Endothelial cell of umbilical vein (primary cell): Measurements from ENCODE around the gene LRRC8B. TPM values are rescaled to one million over a fixed set of nuclear protein-coding genes. Genes with fewer than 3 reads are reported as not detected.

ENCODE experiments used
- BruUV-seq: library from RNA; stranded (reverse); fragments of 400-500 nt; replicated peaks from 2 replicates; lab custom pipeline; 2021; lab: Mats Ljungman, UMichigan
- CTCF ChIA-PET: fragments of 300-600, 350-600 bp; sonication (Branson Sonifier 250); formaldehyde crosslinking; loops from one replicate; lab custom pipeline; 2021; ENCODE audit warnings: antibody characterized with exemption, inconsistent platforms; lab: Charles Lee
- POLR2A ChIA-PET: fragments of 300-600, 350-600 bp; sonication (Branson Sonifier 250); formaldehyde crosslinking; loops from one replicate; lab custom pipeline; 2021; ENCODE audit warnings: antibody characterized with exemption, inconsistent platforms; lab: Charles Lee
- DNase-seq: peaks from one replicate; pipeline ENCODE4 v3.0.0-alpha.2; 2011; ENCODE audit warnings: low read depth, low spot score
- FAIRE-seq: peaks from 2 replicates; lab custom pipeline; 2011; peaks lifted over from hg19 to GRCh38; lab: Jason Lieb, UNC
- H2AFZ ChIP-seq: 2 replicates; pipeline ENCODE4 v1.6.0; 2012; ENCODE audit warnings: low read depth, low read length, control low read depth, inconsistent platforms
- H3K27ac ChIP-seq: 2 replicates; pipeline ENCODE4 v1.5.1; 2011; ENCODE audit warnings: low read depth, mild to moderate bottlenecking, control low read depth, low read length, moderate library complexity; ENCODE audit not compliant: insufficient read depth
- H3K27me3 ChIP-seq, 2 experiments: 2 replicates each; pipeline versions ENCODE4 v1.6.0 to v1.6.1; 2011; ENCODE audit warnings: low read length in 2 of 2, mixed read lengths in 1 of 2; ENCODE audit not compliant: control insufficient read depth in 2 of 2, insufficient read depth in 2 of 2
- H3K36me3 ChIP-seq, 2 experiments: 2 replicates in 1 of 2; 3 replicates in 1 of 2; pipeline ENCODE4 v1.5.1; 2011; ENCODE audit warnings: low read length in 2 of 2, mild to moderate bottlenecking in 1 of 2, moderate library complexity in 1 of 2; ENCODE audit not compliant: control insufficient read depth in 2 of 2, insufficient read depth in 2 of 2; ENCODE audit errors: extremely low read depth in 1 of 2
- H3K4me1 ChIP-seq: 3 replicates; pipeline ENCODE4 v1.5.1; 2011; ENCODE audit warnings: mild to moderate bottlenecking, low read length; ENCODE audit not compliant: control insufficient read depth, insufficient read depth; ENCODE audit errors: extremely low read depth
- H3K4me2 ChIP-seq: 2 replicates; pipeline ENCODE4 v1.6.1; 2011; ENCODE audit warnings: low read length, control low read depth, mixed read lengths; ENCODE audit not compliant: insufficient read depth
- H3K4me3 ChIP-seq, 3 experiments: fragments of 200-600 bp in 1 of 3; sonication (generic), shearing (Covaris generic) in 1 of 3; replicated peaks in 1 of 3; 2 replicates each; pipeline ENCODE4 v1.5.1; 2011 to 2016; ENCODE audit warnings: control low read depth in 3 of 3, low read length in 3 of 3, mild to moderate bottlenecking in 2 of 3, inconsistent platforms in 1 of 3, low read depth in 1 of 3, moderate library complexity in 1 of 3; ENCODE audit not compliant: insufficient read depth in 1 of 3
- H3K79me2 ChIP-seq: 2 replicates; pipeline ENCODE4 v1.6.0; 2012; ENCODE audit warnings: low read length, inconsistent platforms; ENCODE audit not compliant: control insufficient read depth, insufficient read depth
- H3K9ac ChIP-seq: replicated peaks from 2 replicates; pipeline ENCODE3; 2011; ENCODE audit warnings: low read length, control low read depth; ENCODE audit not compliant: insufficient read depth; ENCODE audit errors: extremely low read depth
- H3K9me1 ChIP-seq: replicated peaks from 3 replicates; pipeline ENCODE4 v1.6.0; 2011; ENCODE audit warnings: mild to moderate bottlenecking, low read length; ENCODE audit not compliant: control insufficient read depth, insufficient read depth; ENCODE audit errors: extremely low read depth
- H3K9me3 ChIP-seq: replicated peaks from 2 replicates; pipeline ENCODE4 v1.5.1; 2012; ENCODE audit warnings: low read length, inconsistent platforms; ENCODE audit not compliant: control insufficient read depth, insufficient read depth
- H4K20me1 ChIP-seq: replicated peaks from 2 replicates; pipeline ENCODE3; 2011; ENCODE audit warnings: mild to moderate bottlenecking, low read length; ENCODE audit not compliant: control insufficient read depth, insufficient read depth; ENCODE audit errors: extremely low read depth
- CTCF ChIP-seq, 2 donors: IDR thresholded peaks; 1 replicate in 1 of 2; 2 replicates in 1 of 2; pipeline ENCODE4 v1.5.1; 2011; ENCODE audit warnings: low read length in 2 of 2, mild to moderate bottlenecking in 2 of 2, moderate library complexity in 2 of 2, control low read depth in 1 of 2, inconsistent platforms in 1 of 2, low read depth in 1 of 2; ENCODE audit not compliant: insufficient read depth in 1 of 2; ENCODE audit errors: extremely low read depth in 1 of 2
- EZH2 ChIP-seq: IDR thresholded peaks from 2 replicates; pipeline ENCODE4 v1.6.1; 2012; ENCODE audit warnings: borderline replicate concordance, low read depth, mild to moderate bottlenecking, moderate library complexity, low read length, inconsistent platforms; ENCODE audit not compliant: severe bottlenecking
- FOS ChIP-seq: IDR thresholded peaks from 2 replicates; pipeline ENCODE4 v1.6.1; 2011; ENCODE audit warnings: mild to moderate bottlenecking, low read length, moderate library complexity, borderline replicate concordance; ENCODE audit not compliant: insufficient read depth
- GATA2 ChIP-seq: IDR thresholded peaks from 2 replicates; pipeline ENCODE4 v1.7.0; 2011; ENCODE audit warnings: low read depth, mild to moderate bottlenecking, moderate library complexity, mixed read lengths, low read length; ENCODE audit not compliant: insufficient read length, insufficient read depth
- JUN ChIP-seq: IDR thresholded peaks from 2 replicates; pipeline ENCODE4 v1.6.1; 2011; ENCODE audit warnings: borderline replicate concordance, low read depth; ENCODE audit not compliant: insufficient read length, insufficient read depth
- MAX ChIP-seq: IDR thresholded peaks from 2 replicates; pipeline ENCODE4 v1.6.1; 2011; ENCODE audit not compliant: insufficient read depth, insufficient read length
- MYC ChIP-seq: IDR thresholded peaks from one replicate; pipeline ENCODE4 v1.6.1; 2011; ENCODE audit warnings: mild to moderate bottlenecking, low read depth, low read length
- POLR2A ChIP-seq: IDR thresholded peaks from 2 replicates; pipeline ENCODE4 v1.6.1; 2012; ENCODE audit warnings: low read depth, mild to moderate bottlenecking, control low read depth, low read length
- POLR2AphosphoS5 ChIP-seq: IDR thresholded peaks from 2 replicates; pipeline ENCODE4 v1.6.1; 2012; ENCODE audit warnings: low read depth, mild to moderate bottlenecking, control low read depth, low read length, moderate library complexity; ENCODE audit not compliant: insufficient read depth
- dilution Hi-C: fragments of 300-500 bp; cut with MboI; formaldehyde crosslinking; loops from one replicate; pipeline ENCODE4 v1.15.0; 2019; ENCODE audit warnings: low sequenced_read_pairs; ENCODE audit not compliant: extremely low pct_ligation_motif_present
- intact Hi-C: fragments of 100-400 bp; cut with micrococcal nuclease; formaldehyde crosslinking; loops from one replicate; pipeline ENCODE4 v1.10.0; 2022
- polyA plus RNA-seq, 4 experiments: library from polyadenylated mRNA; depleted of rRNA in 3 of 4; stranded (reverse) in 3 of 4; unstranded in 1 of 4; fragments of >200 nt; gene quantifications; 2 replicates each; pipeline versions ENCODE4 v1.2.1 to v1.2.3, GENCODE V29; 2011 to 2012; ENCODE audit warnings: missing spikeins in 1 of 4
- total RNA-seq: library from RNA; stranded (reverse); gene quantifications from 2 replicates; pipeline ENCODE4 v1.2.3, GENCODE V29; 2021

LRRC8B gene
- total and polyA plus RNA-seq, 2 donors (not counting 3 experiments of a cell fraction or from before 2014, with no cell fraction given), result 15.2 to 15.8 TPM

GRCh38 chr1:89547563-89548116, 23.0 kb downstream of the LRRC8B start:
- H4K20me1 ChIP-seq, result no peaks in the 10 kb centered on the region
- H3K79me2 ChIP-seq, result peaks cover 1% of the 10 kb centered on the region
- FAIRE-seq (no peak), DNase-seq (peak; percentile 73)
- H3K4me2 ChIP-seq, result no peak overlapping the region
- POLR2A ChIA-PET, result interaction anchor here (0.6 kb wide), 1 partner anchor 495 kb away, joined by 3 read pairs; no protein-coding TSS in a partner anchor
- CTCF ChIA-PET, result interaction anchor here (1.0 to 1.2 kb wide), 2 partner anchors 28 to 30 kb away, joined by 3 read pairs; no protein-coding TSS in a partner anchor
- TF ChIP-seq EZH2, result no peak
- peak; percentile 55 for TF ChIP-seq FOS
- no peak for TF ChIP-seq MAX
- TF ChIP-seq JUN, result peak; percentile 45
- no peak for TF ChIP-seq POLR2A
- no peaks in the 10 kb centered on the region for H3K9me1 ChIP-seq
- H3K36me3 ChIP-seq, result no peaks in the 10 kb centered on the region
- H3K9ac ChIP-seq, result no peak overlapping the region
- no peak overlapping the region for H3K4me3 ChIP-seq
- peak overlapping the region; percentile 94 for H3K27ac ChIP-seq
- no peaks in the 10 kb centered on the region for H3K27me3 ChIP-seq
- no peaks in the 10 kb centered on the region for H3K9me3 ChIP-seq
- BruUV-seq, result no TSS peak
- dilution Hi-C loops, result no loop called here
- peaks cover 47% of the 10 kb centered on the region for H3K4me1 ChIP-seq
- intact Hi-C loops, result loop anchor here (5.0 kb wide), 1 partner anchor 360 kb away; no protein-coding TSS in a partner anchor
- no peak overlapping the region for H2AFZ ChIP-seq

GRCh38 chr1:89548122-89548857, 23.7 kb downstream of the LRRC8B start:
- H3K79me2 ChIP-seq, result no peaks in the 10 kb centered on the region
- dilution Hi-C loops (no loop called here), intact Hi-C loops (loop anchor here (5.0 kb wide), 1 partner anchor 359 kb away; no protein-coding TSS in a partner anchor)
- POLR2A ChIA-PET, result no interaction called here
- peaks cover 47% of the 10 kb centered on the region for H3K4me1 ChIP-seq
- H2AFZ ChIP-seq, result no peak overlapping the region
- CTCF ChIA-PET, result interaction anchor here (1.0 to 1.2 kb wide), 2 partner anchors 29 to 30 kb away, joined by 3 read pairs; no protein-coding TSS in a partner anchor
- H3K9me3 ChIP-seq, result no peaks in the 10 kb centered on the region
- H3K4me2 ChIP-seq, result no peak overlapping the region
- H3K27ac ChIP-seq, result no peak overlapping the region
- BruUV-seq, result no TSS peak
- no peaks in the 10 kb centered on the region for H3K27me3 ChIP-seq
- H4K20me1 ChIP-seq, result no peaks in the 10 kb centered on the region
- H3K9ac ChIP-seq, result no peak overlapping the region
- H3K4me3 ChIP-seq, result no peak overlapping the region
- DNase-seq, result no peak
- no peak for FAIRE-seq
- no peak for TF ChIP-seq POLR2AphosphoS5
- TF ChIP-seq FOS, result no peak
- TF ChIP-seq MYC, result no peak
- no peak for TF ChIP-seq CTCF (IDR thresholded peaks at IDR 0.05; ENCODE audit: extremely low read depth in 1 of 2, insufficient read depth in 1 of 2, low read depth in 1 of 2, low read length in 2 of 2)
- TF ChIP-seq JUN, result no peak
- no peak for TF ChIP-seq GATA2
- no peaks in the 10 kb centered on the region for H3K36me3 ChIP-seq
- H3K9me1 ChIP-seq, result no peaks in the 10 kb centered on the region
